ENCODE measurements around the gene RNF7. TPM values are rescaled to one million over a fixed set of nuclear protein-coding genes. Genes with fewer than 3 reads are reported as not detected.
"Not testable (repeated sequence)": the region's sequence is repeated elsewhere in the genome, so short reads cannot be mapped to it uniquely, and the experiment has no call there.

Gene RNF7
- total RNA-seq, 1 donor from 2014 or later: 105 TPM

DNA sequence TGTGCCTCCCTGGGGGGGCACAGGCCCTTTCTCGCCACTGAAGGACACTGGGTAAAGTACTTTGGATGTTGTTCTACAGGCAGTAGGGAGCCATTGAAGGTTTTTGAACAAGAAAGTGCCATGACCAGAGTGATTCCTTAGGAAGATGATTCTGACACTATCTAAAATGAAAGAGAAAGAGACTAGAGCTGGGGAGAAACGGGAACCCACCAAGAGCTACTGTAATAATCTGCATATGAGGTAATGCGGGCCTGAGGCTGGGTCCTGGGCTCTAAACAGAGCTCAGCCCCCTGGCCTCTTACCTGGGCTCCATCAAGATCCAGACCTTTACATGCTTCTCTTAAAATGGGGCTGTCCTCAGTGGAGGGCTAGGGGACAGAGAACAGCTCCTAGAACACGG lies 50.1 kb downstream of the RNF7 start:
- H3K4me1 Mint-ChIP-seq (ENCODE audit: low read depth): no peaks in the 10 kb centered on the region
- H3K9me3 Mint-ChIP-seq (ENCODE audit: low read depth): no peaks in the 10 kb centered on the region
- H3K36me3 Mint-ChIP-seq (ENCODE audit: low read depth): no peaks in the 10 kb centered on the region
- TF ChIP-seq, protein P1, sequence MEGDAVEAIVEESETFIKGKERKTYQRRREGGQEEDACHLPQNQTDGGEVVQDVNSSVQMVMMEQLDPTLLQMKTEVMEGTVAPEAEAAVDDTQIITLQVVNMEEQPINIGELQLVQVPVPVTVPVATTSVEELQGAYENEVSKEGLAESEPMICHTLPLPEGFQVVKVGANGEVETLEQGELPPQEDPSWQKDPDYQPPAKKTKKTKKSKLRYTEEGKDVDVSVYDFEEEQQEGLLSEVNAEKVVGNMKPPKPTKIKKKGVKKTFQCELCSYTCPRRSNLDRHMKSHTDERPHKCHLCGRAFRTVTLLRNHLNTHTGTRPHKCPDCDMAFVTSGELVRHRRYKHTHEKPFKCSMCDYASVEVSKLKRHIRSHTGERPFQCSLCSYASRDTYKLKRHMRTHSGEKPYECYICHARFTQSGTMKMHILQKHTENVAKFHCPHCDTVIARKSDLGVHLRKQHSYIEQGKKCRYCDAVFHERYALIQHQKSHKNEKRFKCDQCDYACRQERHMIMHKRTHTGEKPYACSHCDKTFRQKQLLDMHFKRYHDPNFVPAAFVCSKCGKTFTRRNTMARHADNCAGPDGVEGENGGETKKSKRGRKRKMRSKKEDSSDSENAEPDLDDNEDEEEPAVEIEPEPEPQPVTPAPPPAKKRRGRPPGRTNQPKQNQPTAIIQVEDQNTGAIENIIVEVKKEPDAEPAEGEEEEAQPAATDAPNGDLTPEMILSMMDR (IDR thresholded peaks at IDR 0.05): no peak
- H3K4me3 Mint-ChIP-seq (ENCODE audit: unreplicated experiment): no peak overlapping the region
- no peak overlapping the region for H3K27ac Mint-ChIP-seq (ENCODE audit: unreplicated experiment)
- no peak for DNase-seq (ENCODE audit: low spot score)
- H3K27me3 Mint-ChIP-seq (ENCODE audit: low read depth): no peaks in the 10 kb centered on the region

DNA sequence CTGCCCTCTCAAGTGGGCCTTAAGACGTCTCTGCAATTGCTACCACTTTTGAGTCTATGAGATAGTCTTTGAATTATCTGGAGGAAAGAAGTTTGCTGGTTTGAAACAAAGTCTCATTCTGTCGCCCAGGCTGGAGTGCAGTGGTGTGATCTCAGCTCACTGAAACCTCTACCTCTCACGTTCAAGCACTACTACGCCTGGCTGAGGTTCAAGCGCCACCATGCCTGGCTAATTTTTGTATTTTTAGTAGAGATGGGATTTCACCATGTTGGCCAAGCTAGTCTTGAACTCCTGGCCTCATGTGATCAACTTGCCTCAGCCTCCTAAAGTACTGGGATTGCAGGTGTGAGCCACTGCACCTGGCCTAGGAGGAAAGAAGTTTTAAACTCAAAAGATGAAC lies 50.7 kb downstream of the RNF7 start:
- not testable (repeated sequence) for H3K4me1 Mint-ChIP-seq (ENCODE audit: low read depth); H3K27me3 Mint-ChIP-seq (ENCODE audit: low read depth); H3K4me3 Mint-ChIP-seq (ENCODE audit: unreplicated experiment); H3K9me3 Mint-ChIP-seq (ENCODE audit: low read depth); H3K27ac Mint-ChIP-seq (ENCODE audit: unreplicated experiment); H3K36me3 Mint-ChIP-seq (ENCODE audit: low read depth); DNase-seq (ENCODE audit: low spot score)

DNA sequence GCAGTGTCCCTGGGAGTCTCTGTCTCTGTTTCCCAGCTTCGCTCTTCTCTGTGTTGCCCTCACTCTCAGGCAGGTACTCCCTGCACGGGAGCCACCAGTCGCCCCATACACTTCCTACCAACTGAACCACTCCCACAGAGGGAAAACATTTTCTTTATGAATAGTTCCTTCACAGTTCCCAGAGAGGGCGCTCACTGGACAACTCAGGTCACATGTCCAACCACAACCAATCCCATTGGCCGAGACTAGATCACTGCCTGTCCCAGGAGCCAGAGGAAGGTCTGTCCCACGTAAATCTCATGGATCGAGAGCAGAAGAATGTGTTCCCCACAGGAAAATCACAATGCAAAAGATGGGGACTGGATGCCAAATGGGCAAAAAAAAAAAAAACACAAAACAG lies 51.2 kb downstream of the RNF7 start:
- Mint-ChIP-seq H3K4me3 (ENCODE audit: unreplicated experiment) (no peak overlapping the region), H3K27me3 (ENCODE audit: low read depth) (no peaks in the 10 kb centered on the region), H3K9me3 (ENCODE audit: low read depth) (no peaks in the 10 kb centered on the region), H3K36me3 (ENCODE audit: low read depth) (no peaks in the 10 kb centered on the region), H3K4me1 (ENCODE audit: low read depth) (no peaks in the 10 kb centered on the region), H3K27ac (ENCODE audit: unreplicated experiment) (no peak overlapping the region)
- TF ChIP-seq, protein P1 (IDR thresholded peaks at IDR 0.05): peak; percentile 23
- DNase-seq (ENCODE audit: low spot score): no peak

DNA sequence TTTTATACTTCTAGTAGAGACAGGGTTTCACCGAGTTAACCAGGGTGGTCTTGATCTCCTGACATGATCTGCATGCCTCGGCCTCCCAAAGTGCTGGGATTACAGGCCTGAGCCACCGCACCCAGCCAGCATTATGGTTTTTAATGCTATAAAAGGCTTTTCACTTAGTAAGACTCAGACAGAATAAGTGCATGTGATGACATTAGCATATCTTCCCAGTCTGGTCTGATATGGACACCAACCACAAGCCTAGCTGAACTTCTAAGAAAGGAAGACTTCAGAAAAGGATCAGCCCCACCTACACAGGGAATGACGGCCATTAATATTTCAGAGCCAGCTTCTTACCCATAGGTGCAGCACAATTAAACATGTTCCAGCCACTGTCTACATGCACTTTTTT lies 52.1 kb downstream of the RNF7 start:
- Mint-ChIP-seq H3K4me1 (ENCODE audit: low read depth) (no peaks in the 10 kb centered on the region), H3K4me3 (ENCODE audit: unreplicated experiment) (no peak overlapping the region), H3K27ac (ENCODE audit: unreplicated experiment) (no peak overlapping the region), H3K27me3 (ENCODE audit: low read depth) (no peaks in the 10 kb centered on the region), H3K36me3 (ENCODE audit: low read depth) (no peaks in the 10 kb centered on the region), H3K9me3 (ENCODE audit: low read depth) (no peaks in the 10 kb centered on the region)
- DNase-seq (ENCODE audit: low spot score): no peak
- TF ChIP-seq, protein P1 (IDR thresholded peaks at IDR 0.05): no peak

DNA sequence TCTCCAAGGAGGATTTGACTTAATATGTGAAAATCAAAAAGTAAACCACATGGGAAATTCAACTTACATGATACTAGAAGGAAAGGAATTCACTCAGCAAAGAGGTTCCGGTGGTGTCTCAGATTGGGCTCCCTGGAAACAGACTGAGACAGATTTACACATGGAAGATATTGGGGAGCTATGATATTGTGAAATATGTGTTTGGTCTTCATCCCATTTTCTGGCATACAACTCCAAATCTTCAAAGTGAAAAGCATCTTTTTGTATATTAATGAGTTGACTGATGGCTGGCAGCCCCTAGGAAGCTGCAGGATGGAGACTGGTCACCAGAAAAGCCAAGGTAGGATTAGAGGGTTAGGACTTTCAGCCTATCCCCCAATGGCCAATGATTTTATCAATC lies 54.4 kb downstream of the RNF7 start:
- TF ChIP-seq, protein P1 (IDR thresholded peaks at IDR 0.05): no peak
- Mint-ChIP-seq H3K36me3 (ENCODE audit: low read depth) (no peaks in the 10 kb centered on the region), H3K27ac (ENCODE audit: unreplicated experiment) (no peak overlapping the region), H3K4me3 (ENCODE audit: unreplicated experiment) (no peak overlapping the region), H3K27me3 (ENCODE audit: low read depth) (no peaks in the 10 kb centered on the region), H3K9me3 (ENCODE audit: low read depth) (no peaks in the 10 kb centered on the region), H3K4me1 (ENCODE audit: low read depth) (peaks cover 3% of the 10 kb centered on the region)
- DNase-seq (ENCODE audit: low spot score): no peak

DNA sequence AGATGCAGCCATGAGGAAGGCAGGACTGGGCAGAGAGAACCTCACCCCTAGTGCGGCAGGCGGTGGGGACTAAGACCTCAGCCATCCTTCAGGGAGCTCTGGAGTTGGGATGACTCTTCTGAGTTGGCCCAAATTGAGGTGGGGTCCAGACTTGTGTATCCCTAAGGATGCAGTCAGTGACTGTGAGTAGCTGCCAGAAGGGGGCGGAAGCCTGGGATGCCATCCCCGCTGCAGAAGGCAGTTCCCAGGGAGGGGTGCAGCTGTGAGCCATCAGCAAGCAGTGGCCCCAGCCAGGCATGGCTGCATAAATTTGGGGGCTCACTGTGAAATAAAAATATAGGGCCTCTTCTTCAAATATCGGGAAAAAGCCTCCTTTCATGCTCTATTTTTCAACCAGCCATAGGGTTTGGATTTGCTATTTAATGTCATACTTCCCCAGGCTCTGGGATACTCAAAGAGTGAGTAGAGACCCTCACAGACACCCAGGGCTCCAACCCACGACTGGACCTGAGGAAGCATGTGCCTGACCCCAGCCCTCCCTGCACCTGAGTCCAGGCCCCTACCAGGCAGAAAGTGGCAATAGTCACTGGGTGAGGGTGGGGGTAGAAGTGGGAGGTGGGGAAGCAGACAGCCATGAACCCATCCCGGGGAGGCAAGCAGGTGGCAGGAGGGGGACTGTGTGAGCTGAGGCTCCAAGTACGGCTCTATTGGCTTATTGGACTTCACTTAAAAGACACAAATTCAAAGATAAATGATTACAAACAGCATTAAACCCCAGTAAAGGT lies 55.6 kb downstream of the RNF7 start:
- Mint-ChIP-seq H3K9me3 (ENCODE audit: low read depth) (no peaks in the 10 kb centered on the region), H3K4me3 (ENCODE audit: unreplicated experiment) (no peak overlapping the region), H3K27ac (ENCODE audit: unreplicated experiment) (no peak overlapping the region), H3K4me1 (ENCODE audit: low read depth) (peaks cover 9% of the 10 kb centered on the region), H3K27me3 (ENCODE audit: low read depth) (no peaks in the 10 kb centered on the region), H3K36me3 (ENCODE audit: low read depth) (no peaks in the 10 kb centered on the region)
- DNase-seq (ENCODE audit: low spot score): no peak
- TF ChIP-seq, protein P1 (IDR thresholded peaks at IDR 0.05): peak; percentile 17
